Activated CD8-positive, alpha-beta memory T cell treated with anti-CD3 and anti-CD28 coated beads for 36 hours (primary cell): ENCODE data around the gene RFLNA. TPM values are rescaled to one million over a fixed set of nuclear protein-coding genes. Genes with fewer than 3 reads are reported as not detected.
"Not testable (repeated sequence)": the region's sequence is repeated elsewhere in the genome, so short reads cannot be mapped to it uniquely, and the experiment has no call there.

Experiments
- CTCF ChIA-PET: fragments of 350-600 bp; sonication (Branson Sonifier 250); formaldehyde crosslinking; loops from one replicate; lab custom pipeline; 2021; ENCODE audit warnings: antibody characterized with exemption; lab: Charles Lee
- POLR2A ChIA-PET: fragments of 350-600 bp; sonication (Branson Sonifier 250); formaldehyde crosslinking; loops from one replicate; lab custom pipeline; 2021; ENCODE audit warnings: antibody characterized with exemption; lab: Charles Lee
- total RNA-seq, 2 experiments: library from RNA; stranded (reverse); gene quantifications; one replicate each; pipeline ENCODE4 v1.2.3, GENCODE V29; 2021

The RFLNA gene
- total RNA-seq, 2 experiments from 2014 or later: not detected

GRCh38 chr12:124279846-124280360 lies 15.0 kb upstream of the RFLNA start:
- POLR2A ChIA-PET: no interaction called here
- CTCF ChIA-PET: no interaction called here

DNA sequence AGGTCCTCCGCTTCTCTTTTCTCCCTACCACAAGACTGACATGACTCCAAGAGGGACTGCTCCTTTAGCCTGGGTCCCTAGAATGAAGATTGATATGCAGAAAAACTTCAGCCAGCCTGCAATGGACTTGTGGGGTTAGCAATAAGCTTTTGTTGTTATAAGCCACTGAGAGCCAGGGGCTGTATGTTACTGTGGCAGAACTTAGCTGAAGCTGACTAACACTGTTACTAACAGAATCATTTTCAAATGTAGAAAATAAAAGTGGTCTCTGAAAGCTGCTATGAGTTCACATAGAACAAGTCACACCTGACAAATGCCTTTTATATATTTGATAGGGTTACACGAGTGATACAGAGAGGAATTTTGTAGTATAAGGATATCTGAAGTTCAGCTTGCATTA lies 13.6 kb upstream of the RFLNA start:
- CTCF ChIA-PET: no interaction called here
- POLR2A ChIA-PET: no interaction called here

DNA sequence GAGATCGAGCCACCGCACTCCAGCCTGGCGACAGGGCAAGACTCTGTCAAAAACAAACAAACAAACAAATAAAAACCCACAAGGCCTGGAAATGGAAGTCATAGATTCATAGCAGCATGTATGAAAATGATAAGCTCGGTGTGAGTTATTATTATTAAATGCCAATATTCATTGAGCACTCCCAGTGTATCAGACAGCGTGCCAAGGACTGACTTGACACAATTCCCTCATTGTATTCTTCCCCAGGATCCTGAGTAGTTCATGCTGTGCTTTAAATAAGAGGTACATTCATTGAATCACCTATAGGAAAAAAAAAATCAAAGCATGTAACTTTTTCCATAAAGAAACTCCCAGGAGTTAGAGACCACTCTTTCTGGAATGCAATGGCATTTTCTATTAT lies 12.6 kb upstream of the RFLNA start:
- POLR2A ChIA-PET: no interaction called here
- CTCF ChIA-PET: no interaction called here

DNA sequence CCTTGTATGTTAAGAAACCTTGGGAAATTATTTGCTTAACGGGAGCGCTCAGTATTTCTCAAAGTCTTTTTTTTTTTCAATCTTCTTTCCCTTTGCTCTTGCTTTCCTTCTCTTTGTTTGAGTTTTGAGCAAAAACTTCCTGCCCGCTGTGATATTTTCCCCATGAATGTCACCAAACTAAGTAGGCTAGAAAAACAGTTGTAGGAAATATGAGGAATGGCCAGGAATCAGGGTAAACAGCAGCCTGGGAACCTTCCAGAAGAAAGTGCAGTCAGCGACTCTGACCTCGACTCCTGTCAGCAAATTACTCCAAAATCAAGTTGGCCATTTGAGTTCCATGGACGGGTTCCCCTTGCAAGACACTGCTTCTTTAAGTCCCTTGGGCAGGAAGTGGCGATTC lies 11.6 kb upstream of the RFLNA start:
- ChIA-PET POLR2A (interaction anchor here (0.6 kb wide), 1 partner anchor 19 kb away, joined by 3 read pairs; no protein-coding TSS in a partner anchor), CTCF (no interaction called here)

DNA sequence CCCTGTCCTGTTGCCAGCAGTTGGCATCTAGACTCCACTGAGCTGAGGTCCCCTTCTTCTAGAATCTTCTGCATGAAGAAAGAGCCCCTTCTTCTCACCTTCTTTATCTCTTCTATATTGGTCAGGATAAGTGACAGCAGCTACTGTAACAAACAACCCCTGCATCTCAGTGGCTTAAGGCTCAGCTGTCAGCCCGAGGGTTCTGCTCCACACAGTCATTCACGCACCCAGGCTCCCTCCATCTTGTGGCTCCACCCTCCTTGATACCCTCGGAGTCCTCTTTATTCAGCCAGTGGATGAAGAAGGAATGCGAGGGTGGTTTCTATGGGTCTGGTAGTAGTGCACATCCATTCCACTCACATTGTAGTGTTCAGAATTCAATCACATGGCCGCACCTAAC lies 10.5 kb upstream of the RFLNA start:
- POLR2A ChIA-PET: no interaction called here
- CTCF ChIA-PET: no interaction called here

GRCh38 chr12:124286414-124286813 lies 8.5 kb upstream of the RFLNA start:
- POLR2A ChIA-PET: no interaction called here

DNA sequence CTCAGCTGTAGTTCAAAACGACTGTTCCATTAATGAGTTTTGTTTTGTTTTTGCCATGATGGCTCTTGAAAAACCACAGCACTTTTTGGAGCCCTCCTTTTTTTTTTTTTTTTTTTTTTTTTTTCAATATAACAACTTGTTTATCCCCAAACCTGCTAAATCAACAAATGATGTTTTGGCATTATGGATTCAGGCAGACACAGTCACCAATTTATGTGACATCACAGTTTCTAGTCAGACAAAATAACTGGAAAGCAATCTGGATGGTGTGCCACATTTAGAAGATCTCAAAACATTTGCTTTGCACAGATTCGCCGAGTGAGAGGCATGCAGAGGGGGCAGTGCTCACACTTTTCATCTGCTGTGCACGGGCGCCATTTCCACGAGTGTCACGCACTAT lies 7.9 kb upstream of the RFLNA start:
- CTCF ChIA-PET: interaction anchor here (0.8 kb wide), 1 partner anchor 112 kb away, joined by 3 read pairs; no protein-coding TSS in a partner anchor
- POLR2A ChIA-PET: no interaction called here

More at GRCh38 chr12:124286414-124286813, 8.5 kb upstream of the RFLNA start:
- CTCF ChIA-PET: no interaction called here

- CTCF ChIA-PET: interaction anchor here (0.6 kb wide), 1 partner anchor 246 kb away, joined by 3 read pairs; no protein-coding TSS in a partner anchor
- POLR2A ChIA-PET: no interaction called here
Measured at GRCh38 chr12:124289634-124290600, 5.0 kb upstream of the RFLNA start.

DNA sequence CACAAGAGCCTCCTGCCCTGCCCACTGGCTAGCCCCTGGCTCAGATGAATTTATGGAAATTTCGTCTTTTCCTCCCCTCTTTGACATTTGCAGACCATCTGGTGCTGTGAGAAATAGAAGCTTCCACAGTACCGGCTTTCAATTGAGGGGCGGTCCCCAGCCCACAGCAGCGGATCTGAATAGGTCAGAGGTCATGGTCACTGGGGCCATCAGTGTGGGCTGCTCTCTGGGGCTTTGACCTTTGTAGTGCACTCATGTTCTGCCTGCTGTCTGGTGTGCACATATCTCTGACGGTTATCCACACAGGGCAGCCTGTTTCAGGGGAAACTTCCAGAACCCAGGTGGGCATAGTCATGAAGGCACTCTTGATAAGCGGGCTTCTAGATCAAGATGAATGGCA lies 2.5 kb upstream of the RFLNA start:
- ChIA-PET CTCF (no interaction called here), POLR2A (no interaction called here)

GRCh38 chr12:124293286-124294003 lies 1.4 kb upstream of the RFLNA start:
- ChIA-PET POLR2A (no interaction called here), CTCF (no interaction called here)

DNA sequence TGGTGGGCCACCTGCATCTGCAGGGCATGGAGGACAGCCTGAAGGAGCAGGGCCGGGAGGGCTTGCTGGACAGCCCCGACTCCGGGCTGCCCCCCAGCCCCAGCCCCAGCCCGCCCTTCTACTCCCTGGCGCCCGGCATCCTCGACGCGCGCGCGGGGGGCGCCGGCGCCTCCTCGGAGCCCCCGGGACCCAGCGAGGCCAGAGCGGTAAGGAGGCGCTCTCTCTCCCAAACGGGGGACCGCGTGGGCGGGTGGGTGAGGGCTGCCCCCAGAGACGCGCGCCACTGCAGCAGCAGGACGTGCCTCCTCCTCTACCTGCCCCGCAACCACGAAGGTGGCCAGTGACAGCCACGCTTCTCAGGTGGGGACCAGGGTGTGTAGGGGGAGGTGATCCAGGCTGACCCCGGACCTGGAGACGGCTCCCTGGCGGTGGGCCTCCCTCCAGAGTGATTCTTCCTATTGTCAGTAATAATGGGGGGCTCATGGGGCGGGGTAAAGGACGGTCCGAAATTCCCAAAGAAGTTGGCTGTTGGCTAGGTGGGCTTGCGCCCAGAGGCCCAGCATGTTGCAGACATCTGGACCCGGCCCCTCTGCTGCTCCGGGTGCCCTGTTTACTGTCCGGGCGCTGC lies 652 bp downstream of the RFLNA start:
- ChIA-PET POLR2A (no interaction called here), CTCF (no interaction called here)

DNA sequence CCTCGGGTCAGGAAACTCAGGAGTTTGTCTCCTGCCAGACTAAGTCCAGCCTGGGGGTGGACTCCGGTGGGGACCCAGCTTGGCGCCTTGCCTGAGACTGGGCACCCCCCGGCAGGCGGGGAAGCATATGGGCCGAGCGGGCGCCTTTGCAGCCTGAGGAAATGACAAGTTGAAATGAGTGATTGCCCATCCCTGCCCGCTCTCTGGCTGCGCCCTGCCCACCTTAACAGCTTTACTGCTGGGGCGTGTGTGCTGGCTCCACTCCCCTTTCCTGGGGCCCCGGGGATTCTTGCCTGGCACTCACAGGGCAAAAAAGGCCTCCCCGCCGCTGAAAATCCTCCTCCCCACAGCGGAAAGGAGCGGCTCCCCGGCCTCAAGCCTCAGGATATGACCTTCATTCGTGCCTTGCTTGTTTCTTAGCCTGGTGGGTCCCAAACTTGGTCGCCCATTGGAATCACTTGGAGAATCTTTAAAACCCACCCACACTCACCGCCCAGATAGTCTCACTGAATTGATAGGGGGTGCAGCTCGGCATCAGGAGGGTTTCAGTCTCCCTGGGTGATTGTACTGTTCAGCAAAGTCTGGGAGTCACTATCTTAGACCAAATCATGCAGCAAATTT lies 1.5 kb downstream of the RFLNA start:
- ChIA-PET CTCF (no interaction called here), POLR2A (no interaction called here)

- CTCF ChIA-PET: no interaction called here
- POLR2A ChIA-PET: no interaction called here
Measured at GRCh38 chr12:124296916-124297351, 2.0 kb downstream of the RFLNA start.

- ChIA-PET CTCF (no interaction called here), POLR2A (no interaction called here)
Measured at GRCh38 chr12:124297389-124297788, 2.5 kb downstream of the RFLNA start.

GRCh38 chr12:124297856-124298255 lies 3.0 kb downstream of the RFLNA start:
- POLR2A ChIA-PET: no interaction called here
- CTCF ChIA-PET: no interaction called here

- CTCF ChIA-PET: no interaction called here
- POLR2A ChIA-PET: no interaction called here
Measured at GRCh38 chr12:124298685-124299410, 4.0 kb downstream of the RFLNA start.

GRCh38 chr12:124299628-124300388 lies 4.9 kb downstream of the RFLNA start:
- POLR2A ChIA-PET: no interaction called here

DNA sequence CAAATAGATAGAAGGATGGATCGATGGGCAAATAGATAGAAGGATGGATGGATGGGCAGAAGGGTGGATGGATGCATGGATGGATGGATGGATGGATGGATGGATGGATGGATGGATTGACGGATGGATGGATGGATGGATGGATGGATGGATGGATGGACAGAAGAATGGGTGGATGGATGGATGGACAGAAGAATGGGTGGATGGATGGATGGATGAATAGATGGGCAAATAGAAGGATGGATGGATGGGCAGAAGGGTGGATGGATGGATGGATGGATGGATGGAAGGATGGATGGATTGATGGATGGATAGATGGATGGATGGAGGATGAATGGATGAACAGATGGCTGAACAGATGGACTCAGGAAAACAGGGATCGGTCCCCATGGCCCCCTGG lies 5.8 kb downstream of the RFLNA start:
- POLR2A ChIA-PET, CTCF ChIA-PET: not testable (repeated sequence)

More at GRCh38 chr12:124299628-124300388, 4.9 kb downstream of the RFLNA start:
- CTCF ChIA-PET: no interaction called here
